Panc1 (cell line): ENCODE measurements around the gene EMD. TPM values are rescaled to one million over a fixed set of nuclear protein-coding genes. Genes with fewer than 3 reads are reported as not detected.

Experiments used
- ATAC-seq: fragments of 200-7000 bp; cut with Tn5 transposase; 2 replicates; pipeline ENCODE4 v1.9.1; 2020; ENCODE audit warnings: mild to moderate bottlenecking, moderate library complexity
- BruUV-seq: library from RNA; stranded (reverse); fragments of 400-500 nt; replicated peaks from 2 replicates; lab custom pipeline; 2021; lab: Mats Ljungman, UMichigan
- CTCF ChIA-PET: fragments of 300-600 bp; sonication (Branson Sonifier 250); formaldehyde crosslinking; loops from one replicate; lab custom pipeline; 2022; ENCODE audit warnings: antibody characterized with exemption; lab: Charles Lee
- POLR2A ChIA-PET: fragments of 300-600 bp; sonication (Branson Sonifier 250); formaldehyde crosslinking; loops from one replicate; lab custom pipeline; 2022; ENCODE audit warnings: antibody characterized with exemption; lab: Charles Lee
- DNase-seq: peaks from one replicate; pipeline ENCODE4 v3.0.0-alpha.2; 2010; ENCODE audit warnings: low read depth, low spot score
- H3K27ac ChIP-seq: 2 replicates; pipeline ENCODE4 v1.5.1; 2011; ENCODE audit warnings: mild to moderate bottlenecking, low read length, inconsistent platforms
- H3K27me3 ChIP-seq: fragments of 200-500 bp; sonication (Bioruptor generic); 2 replicates; pipeline ENCODE4 v1.6.0; 2014; ENCODE audit warnings: low read length, inconsistent platforms; ENCODE audit not compliant: control insufficient read depth, insufficient read depth
- H3K36me3 ChIP-seq: fragments of 200-500 bp; sonication (Bioruptor generic); 2 replicates; pipeline ENCODE4 v1.5.1; 2014; ENCODE audit warnings: inconsistent platforms, mild to moderate bottlenecking, low read length, moderate library complexity; ENCODE audit not compliant: control insufficient read depth, insufficient read depth
- H3K4me1 ChIP-seq: 2 replicates; pipeline ENCODE4 v1.5.1; 2011; ENCODE audit warnings: inconsistent platforms, mild to moderate bottlenecking, low read length, moderate library complexity; ENCODE audit not compliant: control insufficient read depth, insufficient read depth
- H3K4me3 ChIP-seq, 2 experiments: 2 replicates each; pipeline ENCODE4 v1.5.1; 2011 to 2012; ENCODE audit warnings: low read depth in 2 of 2, low read length in 2 of 2, mild to moderate bottlenecking in 2 of 2, inconsistent platforms in 1 of 2, moderate library complexity in 1 of 2
- H3K9me3 ChIP-seq: fragments of 200-500 bp; sonication (Bioruptor generic); 2 replicates; pipeline ENCODE4 v1.5.1; 2014; ENCODE audit warnings: low read depth, mild to moderate bottlenecking, inconsistent platforms, low read length, moderate library complexity; ENCODE audit not compliant: control insufficient read depth, insufficient read depth
- CTCF ChIP-seq: fragments of 450-650 bp; IDR thresholded peaks from 2 replicates; pipeline ENCODE4 v1.5.1; 2017; ENCODE audit warnings: mild to moderate bottlenecking
- POLR2AphosphoS5 ChIP-seq: IDR thresholded peaks from 2 replicates; pipeline ENCODE4 v1.6.1; 2012; ENCODE audit warnings: mild to moderate bottlenecking, low read depth, low read length, moderate library complexity
- REST ChIP-seq, 2 experiments: IDR thresholded peaks; 2 replicates each; pipeline ENCODE4 v1.6.1; 2011 to 2012; ENCODE audit warnings: low read depth in 2 of 2, control low read depth in 1 of 2, low read length in 1 of 2, mild to moderate bottlenecking in 1 of 2, moderate library complexity in 1 of 2; ENCODE audit not compliant: insufficient read depth in 1 of 2
- SIN3A ChIP-seq: IDR thresholded peaks from 2 replicates; pipeline ENCODE4 v1.6.1; 2012; ENCODE audit warnings: low read depth, mild to moderate bottlenecking, low read length, moderate library complexity, borderline replicate concordance; ENCODE audit not compliant: insufficient read depth
- TCF7L2 ChIP-seq: IDR thresholded peaks from 2 replicates; pipeline ENCODE4 v1.6.1; 2011; ENCODE audit warnings: mild to moderate bottlenecking, low read depth, low read length, inconsistent platforms
- in situ Hi-C: cut with HindIII; loops from 2 replicates; pipeline ENCODE4 v1.10.0; 2016; ENCODE audit warnings: low sequenced_read_pairs, low pct_unique_long_range_greater_than_20kb
- intact Hi-C: fragments of 100-400 bp; cut with micrococcal nuclease; formaldehyde crosslinking; loops from one replicate; pipeline ENCODE4 v1.10.0; 2022; ENCODE audit not compliant: unreplicated experiment
- total RNA-seq: library from RNA; stranded (reverse); gene quantifications from one replicate; pipeline ENCODE4 v1.2.1, GENCODE V29; 2021; ENCODE audit not compliant: unreplicated experiment

Gene EMD
- total RNA-seq, 1 experiment from 2014 or later = 178 TPM

GRCh38 chrX:154373340-154374306 is 5.5 kb upstream of the EMD start:
- ATAC-seq (peak; percentile 31; the same call in 1 of the 2 replicates), DNase-seq (peak; percentile 61)
- in situ Hi-C loops = no loop called here
- Histone ChIP-seq H3K27me3 (no peaks in the 10 kb centered on the region), H3K36me3 (no peaks in the 10 kb centered on the region), H3K4me3 (peak overlapping the region; percentile 52 to 87), H3K9me3 (no peaks in the 10 kb centered on the region), H3K27ac (peak overlapping the region; percentile 84), H3K4me1 (peaks cover 50% of the 10 kb centered on the region)
- no TSS peak for BruUV-seq
- intact Hi-C loops = no loop called here
- TF ChIP-seq POLR2AphosphoS5 = no peak
- TF ChIP-seq CTCF = no peak
- TF ChIP-seq REST (IDR thresholded peaks at IDR 0.05; ENCODE audit: insufficient read depth in 1 of 2, low read depth in 2 of 2, low read length in 1 of 2) = no peak
- TF ChIP-seq TCF7L2 = no peak
- TF ChIP-seq SIN3A = no peak; the same call in 1 of the 2 replicates
- POLR2A ChIA-PET = no interaction called here
- CTCF ChIA-PET = interaction anchor here (0.5 to 1.3 kb wide), 12 partner anchors 10 to 159 kb away, joined by 3 to 12 read pairs (median 3); no protein-coding TSS in a partner anchor

GRCh38 chrX:154374313-154375155 is 4.6 kb upstream of the EMD start, which contains the start of gene FLNA:
TSS of gene FLNA (minus strand) at chrX:154374634. CDS start at chrX:154371245, 3,389 bp downstream.
- BruUV-seq = no TSS peak
- in situ Hi-C loops = no loop called here
- POLR2A ChIA-PET = no interaction called here
- H3K27ac ChIP-seq = peak within 1 kb of the TSS; percentile 86
- no peak; the same call in 1 of the 2 replicates for TF ChIP-seq POLR2AphosphoS5
- TF ChIP-seq REST (IDR thresholded peaks at IDR 0.05; ENCODE audit: insufficient read depth in 1 of 2, low read depth in 2 of 2, low read length in 1 of 2) = no peak
- no peak for TF ChIP-seq SIN3A
- no peak for TF ChIP-seq CTCF
- TF ChIP-seq TCF7L2 = no peak
- H3K4me1 ChIP-seq = peaks cover 45% of the 10 kb centered on the region
- CTCF ChIA-PET = interaction anchor here (0.5 kb wide), 1 partner anchor 40 kb away, joined by 6 read pairs; no protein-coding TSS in a partner anchor
- no peaks in the 10 kb centered on the region for H3K36me3 ChIP-seq
- ATAC-seq (no peak), DNase-seq (no peak)
- no peaks in the 10 kb centered on the region for H3K27me3 ChIP-seq
- H3K4me3 ChIP-seq = peak within 1 kb of the TSS; percentile 52 to 87
- H3K9me3 ChIP-seq = no peaks in the 10 kb centered on the region
- intact Hi-C loops = no loop called here
